OCI-LY1 (cell line): ENCODE data around the gene CCDC186.
"Not testable (repeated sequence)": the region's sequence is repeated elsewhere in the genome, so short reads cannot be mapped to it uniquely, and the experiment has no call there.

Experiments
- CTCF ChIP-seq: fragments of 200-600 bp; sonication (generic), shearing (Covaris generic); IDR thresholded peaks from 2 replicates; pipeline ENCODE4 v1.5.1; 2017; ENCODE audit warnings: mild to moderate bottlenecking, antibody characterized with exemption, low read length, moderate library complexity, mixed read lengths
- EZH2 ChIP-seq: fragments of 200-600 bp; sonication (generic), shearing (Covaris generic); IDR thresholded peaks from 2 replicates; pipeline ENCODE4 v1.8.0; 2017; ENCODE audit warnings: borderline replicate concordance, mixed run types, mild to moderate bottlenecking, antibody characterized with exemption, low read length, moderate library complexity, mixed read lengths

DNA sequence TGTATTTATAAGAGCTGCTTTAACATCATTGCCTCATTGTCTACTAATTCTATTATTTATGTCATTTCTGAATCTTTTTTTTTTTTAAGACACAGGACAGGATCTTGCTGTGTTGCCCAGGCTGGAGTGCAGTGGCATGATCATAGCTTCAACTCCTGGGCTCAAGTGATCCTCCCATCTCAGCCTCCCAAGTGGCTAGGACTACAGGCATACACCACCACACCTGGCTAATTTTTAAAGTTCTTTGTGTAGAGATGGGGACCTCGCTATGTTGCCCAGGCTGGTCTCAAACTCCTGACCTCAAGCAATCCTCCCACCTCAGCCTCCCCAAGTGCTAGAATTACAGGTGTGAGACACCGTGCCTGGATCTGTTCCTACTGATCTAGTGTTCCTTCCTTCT, 33.2 kb downstream of the CCDC186 start:
- TF ChIP-seq CTCF, EZH2: not testable (repeated sequence)
